GM19238 (cell line): Measurements from ENCODE around the gene TRIM7.
"Not testable (repeated sequence)": the region's sequence is repeated elsewhere in the genome, so short reads cannot be mapped to it uniquely, and the experiment has no call there.

Experiments used
- DNase-seq: peaks from one replicate; pipeline ENCODE4 v3.0.0; 2011; ENCODE audit warnings: low spot score; ENCODE audit not compliant: insufficient read length

The TRIM7 gene

GRCh38 chr5:181233088-181233800, 28.2 kb upstream of the TRIM7 start:
- no peak for DNase-seq

DNA sequence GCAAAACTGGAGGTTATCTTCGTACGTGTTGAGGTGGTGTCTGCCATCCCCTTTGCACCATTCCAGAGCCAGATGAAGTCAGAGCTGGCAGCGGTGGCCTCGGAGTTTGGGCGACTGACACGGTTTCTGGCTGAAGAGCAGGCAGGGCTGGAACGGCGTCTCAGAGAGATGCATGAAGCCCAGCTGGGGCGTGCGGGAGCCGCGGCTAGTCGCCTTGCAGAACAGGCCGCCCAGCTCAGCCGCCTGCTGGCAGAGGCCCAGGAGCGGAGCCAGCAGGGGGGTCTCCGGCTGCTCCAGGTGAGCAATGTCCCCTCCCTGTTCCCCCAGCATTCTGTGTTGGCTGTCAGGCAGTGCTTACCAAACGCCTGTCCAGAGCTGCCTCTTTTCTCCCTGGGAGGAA, 27.6 kb upstream of the TRIM7 start:
- DNase-seq, result no peak

DNA sequence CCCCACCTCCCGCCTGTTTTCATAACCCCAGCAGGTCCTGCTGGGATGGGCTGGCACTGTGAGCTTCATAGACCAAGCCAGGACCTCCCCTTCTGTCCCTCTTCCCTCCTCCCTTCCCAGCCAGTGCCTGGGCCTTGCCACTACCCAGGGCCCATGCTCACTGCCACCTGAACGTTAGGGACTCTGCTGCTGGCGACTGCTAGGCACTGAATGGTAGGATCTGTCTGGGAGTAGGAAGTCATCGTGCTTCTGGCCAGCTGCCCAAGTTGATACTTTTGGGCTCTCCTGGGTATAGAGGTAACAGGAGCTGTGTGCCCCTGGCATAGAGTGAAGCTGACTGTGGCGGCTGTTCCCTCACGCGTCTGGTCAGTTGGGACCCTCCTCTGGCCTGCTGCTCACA, 26.4 kb upstream of the TRIM7 start:
- no peak for DNase-seq

DNA sequence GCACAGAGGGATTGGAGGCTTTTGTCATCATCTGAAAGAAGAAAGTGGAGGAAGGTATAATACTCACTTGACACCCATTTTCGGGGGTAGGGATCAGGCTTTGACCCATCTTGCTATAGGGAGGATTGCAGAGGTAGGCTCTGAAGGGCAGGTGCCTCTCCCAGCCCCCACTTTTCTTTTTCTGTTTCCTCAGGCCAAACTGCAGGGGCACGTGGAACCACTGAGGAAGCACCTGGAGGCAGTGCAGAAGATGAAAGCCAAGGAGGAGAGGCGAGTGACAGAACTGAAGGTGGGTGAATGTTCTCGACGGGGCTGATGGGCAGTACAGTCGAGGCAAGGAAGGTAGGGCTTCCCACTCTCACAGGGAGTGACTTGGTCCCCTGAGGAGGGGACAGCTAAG, 25.6 kb upstream of the TRIM7 start:
- no peak for DNase-seq

GRCh38 chr5:181229996-181230395, 25.0 kb upstream of the TRIM7 start:
- DNase-seq, result no peak

GRCh38 chr5:181224390-181225229, 19.6 kb upstream of the TRIM7 start:
- no peak for DNase-seq

- no peak for DNase-seq
These were observed 18.9 kb upstream of the TRIM7 start for GRCh38 chr5:181223729-181224389.

GRCh38 chr5:181223058-181223728, 18.2 kb upstream of the TRIM7 start, which contains the start of gene TRIM41:
Gene TRIM41, plus strand, starts transcription at chr5:181223281. Its CDS starts 719 bp downstream, at chr5:181224000.
- DNase-seq, result peak; percentile 82

DNA sequence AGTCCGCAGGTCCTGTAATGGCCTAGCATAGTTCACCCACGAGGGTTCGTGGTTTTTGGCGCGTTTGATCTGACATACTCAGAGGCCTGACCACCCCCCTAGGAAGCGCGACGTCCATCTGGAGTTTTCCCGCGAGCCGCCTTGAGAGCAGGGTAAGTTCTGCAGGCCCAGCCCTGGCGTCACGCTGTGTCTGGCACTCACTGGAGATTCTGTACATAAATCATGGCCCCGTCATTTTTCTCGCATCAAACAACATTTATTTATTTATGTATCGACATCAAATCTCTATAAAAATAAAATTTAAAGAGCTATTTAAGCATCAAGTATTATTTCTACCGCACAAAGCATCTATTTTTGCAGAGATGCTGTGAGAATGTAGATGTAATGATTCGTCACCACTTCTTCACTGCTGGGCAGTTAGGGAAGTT, 17.6 kb upstream of the TRIM7 start:
- DNase-seq, result no peak

GRCh38 chr5:181221792-181222629, 17.0 kb upstream of the TRIM7 start:
- no peak for DNase-seq

DNA sequence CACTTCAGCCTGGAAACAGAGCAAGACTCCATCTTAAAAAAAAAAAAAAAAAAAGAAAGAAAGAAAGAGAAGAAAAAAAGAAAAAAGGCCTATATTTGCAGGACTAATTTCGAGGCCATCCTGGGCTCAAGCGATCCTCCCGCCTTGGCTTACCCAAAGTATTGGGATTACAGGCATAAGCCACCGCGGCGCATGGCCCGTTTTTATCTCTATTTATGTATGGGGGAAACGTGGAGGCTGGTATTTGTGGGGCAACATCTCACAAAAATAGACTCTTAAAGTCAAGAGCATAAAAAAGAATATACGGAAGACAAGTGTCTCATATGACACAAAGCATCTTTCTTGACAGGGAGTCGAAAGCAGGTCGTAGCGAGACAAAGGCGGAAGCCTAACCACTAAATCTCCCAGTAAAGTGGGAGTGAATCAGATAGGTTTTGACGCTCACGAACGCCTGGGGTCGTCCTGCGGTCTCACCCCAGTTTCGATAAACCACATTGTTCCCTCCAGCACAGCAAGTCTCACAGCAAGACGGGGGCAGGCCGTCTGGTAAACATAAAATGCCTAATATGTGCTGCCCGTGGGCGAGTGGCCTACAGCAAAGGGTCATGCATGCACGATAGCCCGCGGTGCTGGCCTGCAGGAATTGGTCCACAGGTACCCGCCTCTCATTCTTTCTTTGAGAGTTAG, 16.3 kb upstream of the TRIM7 start:
- DNase-seq, result no peak

GRCh38 chr5:181220178-181220515, 15.2 kb upstream of the TRIM7 start:
- no peak for DNase-seq

DNA sequence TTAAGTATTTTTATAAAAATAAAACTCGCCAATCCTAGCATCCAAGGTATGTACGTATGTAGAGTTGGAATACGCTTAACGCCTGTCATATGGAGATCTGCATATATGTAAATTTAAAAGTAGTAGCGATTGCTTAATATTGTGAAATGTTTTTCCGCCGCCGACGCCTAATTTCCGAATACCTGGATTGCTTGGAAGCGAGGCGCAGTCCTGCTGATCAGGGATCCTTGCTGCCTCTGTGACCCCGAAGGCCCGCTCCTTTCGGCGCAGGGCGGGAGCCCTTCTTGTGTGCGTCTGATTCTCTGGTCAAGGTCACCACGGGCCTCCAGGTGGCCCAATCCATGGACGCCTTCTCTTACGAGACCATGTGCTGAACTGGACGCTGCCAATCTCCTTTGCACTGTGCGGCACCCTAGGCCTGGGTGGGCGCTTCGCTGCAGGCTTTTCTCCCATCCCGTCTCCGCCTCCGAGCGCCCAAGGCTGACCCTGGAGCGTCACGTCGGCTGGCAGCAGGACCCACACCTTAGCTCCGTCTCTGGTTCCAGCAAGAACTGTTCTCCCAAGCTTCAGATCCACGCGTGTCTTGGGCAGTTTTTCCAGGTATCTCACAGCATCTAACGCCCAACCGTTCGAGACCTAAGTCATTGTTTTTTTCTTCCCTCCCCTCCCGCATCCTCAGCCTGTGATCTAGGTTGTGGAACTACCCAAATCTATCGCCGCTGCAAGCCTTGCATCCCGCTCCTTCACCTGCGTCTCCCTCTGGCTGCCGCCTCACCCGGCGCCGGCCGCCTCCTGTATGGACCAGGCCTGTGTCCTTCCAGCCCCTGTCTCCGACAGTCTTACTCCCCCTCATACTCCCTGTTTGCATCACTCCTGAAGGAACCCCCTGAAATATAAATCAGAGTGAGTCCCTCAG, 14.5 kb upstream of the TRIM7 start:
- no peak for DNase-seq

GRCh38 chr5:181218795-181219124, 13.8 kb upstream of the TRIM7 start:
- no peak for DNase-seq

DNA sequence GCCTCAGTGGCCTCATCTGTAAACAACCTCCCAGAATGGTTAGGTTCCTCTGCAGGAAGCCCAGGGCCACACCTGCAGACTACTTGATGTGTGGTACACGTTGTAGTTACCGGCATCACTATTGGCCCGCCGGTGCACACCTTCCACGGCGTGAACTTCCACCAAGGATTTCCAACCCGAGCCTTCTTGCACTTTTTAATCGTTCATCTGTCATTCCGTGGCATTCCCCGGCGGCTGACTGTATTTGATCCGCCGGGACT, 12.7 kb upstream of the TRIM7 start:
- no peak for DNase-seq

GRCh38 chr5:181217111-181217802, 12.3 kb upstream of the TRIM7 start:
- DNase-seq, result no peak

GRCh38 chr5:181215997-181216989, 11.3 kb upstream of the TRIM7 start:
- no peak for DNase-seq

DNA sequence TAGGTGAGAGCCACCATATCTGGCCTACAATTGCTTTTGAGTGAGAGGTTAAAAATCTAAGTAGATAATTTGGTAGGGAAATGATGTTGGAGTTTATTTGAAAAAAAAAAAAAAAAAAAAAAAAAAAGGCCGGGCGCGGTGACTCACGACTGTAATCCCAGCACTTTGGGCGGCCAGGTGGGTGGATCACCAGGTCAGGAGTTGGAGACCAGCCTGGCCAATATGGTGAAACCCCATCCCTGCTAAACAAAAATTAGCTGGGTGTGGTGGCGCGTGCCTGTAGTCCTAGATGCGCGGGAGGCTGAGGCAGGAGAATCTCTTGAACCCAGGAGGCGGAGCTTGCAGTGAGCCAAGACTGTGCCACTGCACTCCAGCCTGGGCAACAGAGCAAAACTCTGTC, 9.3 kb upstream of the TRIM7 start:
- not testable (repeated sequence) for DNase-seq
